ENCODE measurements around the gene ADD1.

ADD1 gene

DNA sequence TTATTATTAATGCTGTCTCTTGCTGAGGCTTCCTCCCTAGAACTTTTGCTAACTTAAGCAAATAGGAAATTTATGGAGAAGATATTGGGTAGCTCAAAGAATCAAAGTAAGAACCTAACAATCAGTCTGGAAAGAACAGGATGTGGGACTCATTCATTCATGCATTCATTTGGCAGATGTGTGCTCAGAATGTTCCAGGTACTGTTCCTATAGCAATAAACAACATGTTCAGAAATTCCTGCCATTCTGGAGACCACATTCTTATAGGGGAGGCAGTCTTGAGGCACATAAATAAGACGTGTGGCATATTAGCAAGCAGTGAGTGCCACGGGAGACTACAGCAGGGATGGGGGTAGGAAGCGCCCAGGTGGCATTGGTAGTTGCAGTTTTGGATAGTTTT lies 124.7 kb downstream of the ADD1 start:
- Histone ChIP-seq H3K27ac (ENCODE audit: low read depth, low read length) (no peak overlapping the region), H3K4me1 (ENCODE audit: insufficient read depth, low read length) (peaks cover 11% of the 10 kb centered on the region), H3K9ac (ENCODE audit: low read length) (no peak overlapping the region), H3K9me3 (ENCODE audit: low read length) (no peaks in the 10 kb centered on the region), H3K4me3 (ENCODE audit: low read depth in 1 of 2, low read length in 2 of 2) (no peak overlapping the region), H3K27me3 (ENCODE audit: control insufficient read depth in 1 of 2, insufficient read depth in 2 of 2, low read length in 2 of 2) (no peaks in the 10 kb centered on the region), H3K36me3 (ENCODE audit: insufficient read depth, low read length) (no peaks in the 10 kb centered on the region)

DNA sequence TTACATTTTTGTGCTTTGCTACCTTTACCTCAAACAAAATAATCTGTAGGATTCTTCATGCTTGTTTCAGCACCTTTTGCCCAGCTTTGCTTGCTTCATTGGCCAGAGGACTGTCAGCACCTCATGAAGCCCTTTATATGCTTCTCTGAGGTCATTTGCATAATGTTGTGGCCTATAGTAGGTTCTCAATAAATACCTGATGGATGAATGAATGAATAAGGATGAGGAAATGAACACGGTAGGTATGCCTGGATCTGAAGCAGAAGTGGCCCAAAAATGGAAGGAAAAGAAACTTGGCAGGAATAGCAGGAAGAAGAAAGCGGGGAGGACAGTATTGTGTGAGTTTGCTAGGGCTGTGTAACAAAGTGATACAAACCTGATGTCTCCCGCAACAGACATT lies 127.6 kb downstream of the ADD1 start:
- Histone ChIP-seq H3K4me1 (ENCODE audit: insufficient read depth, low read length) (no peaks in the 10 kb centered on the region), H3K27me3 (ENCODE audit: control insufficient read depth in 1 of 2, insufficient read depth in 2 of 2, low read length in 2 of 2) (no peaks in the 10 kb centered on the region), H3K4me3 (ENCODE audit: low read depth in 1 of 2, low read length in 2 of 2) (no peak overlapping the region), H3K36me3 (ENCODE audit: insufficient read depth, low read length) (no peaks in the 10 kb centered on the region), H3K27ac (ENCODE audit: low read depth, low read length) (no peak overlapping the region), H3K9me3 (ENCODE audit: low read length) (no peaks in the 10 kb centered on the region), H3K9ac (ENCODE audit: low read length) (no peak overlapping the region)

DNA sequence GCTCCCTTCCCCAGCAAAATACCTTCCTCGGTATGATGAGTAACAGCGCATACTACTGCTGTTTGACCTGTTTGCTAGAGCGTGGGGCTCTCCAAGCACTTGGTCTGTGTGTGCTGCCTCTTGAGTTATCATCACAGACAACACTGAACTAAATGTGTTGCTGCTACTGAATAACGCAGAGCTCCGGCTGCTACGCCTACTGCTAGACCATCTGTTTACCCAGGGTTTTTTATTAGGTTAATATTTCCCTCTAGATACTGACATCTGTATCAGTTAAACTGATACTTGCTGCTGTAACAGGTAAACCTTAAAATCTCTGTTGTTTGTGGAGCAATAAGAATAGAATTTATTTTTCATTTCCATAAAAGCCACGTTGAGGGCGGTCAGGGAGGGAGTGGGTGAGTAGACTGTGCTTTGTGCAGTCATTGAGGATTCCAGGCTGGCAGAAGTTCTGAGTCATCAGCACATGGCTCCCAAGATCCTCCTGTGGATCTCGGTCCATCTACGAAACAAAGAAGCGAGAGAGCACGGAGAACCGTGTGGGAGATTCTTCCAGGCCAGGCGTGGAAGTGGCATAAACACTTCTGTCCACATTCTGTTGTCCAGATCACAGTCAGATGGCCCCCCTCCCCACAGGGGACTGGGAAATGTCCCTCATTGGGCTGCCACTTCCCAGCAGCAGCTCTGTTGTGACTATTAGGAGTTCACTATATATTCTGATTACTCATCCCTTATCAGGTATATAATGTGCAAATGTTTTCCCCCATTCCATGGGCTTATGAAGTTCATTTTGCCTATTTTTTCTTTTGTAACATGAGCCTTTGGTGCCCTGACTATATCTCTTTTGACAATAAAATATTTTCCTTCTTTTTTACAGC lies 133.8 kb downstream of the ADD1 start:
- Histone ChIP-seq H3K4me3 (ENCODE audit: low read depth in 1 of 2, low read length in 2 of 2) (no peak overlapping the region), H3K9me3 (ENCODE audit: low read length) (no peaks in the 10 kb centered on the region), H3K36me3 (ENCODE audit: insufficient read depth, low read length) (no peaks in the 10 kb centered on the region), H3K27me3 (ENCODE audit: control insufficient read depth in 1 of 2, insufficient read depth in 2 of 2, low read length in 2 of 2) (no peaks in the 10 kb centered on the region), H3K4me1 (ENCODE audit: insufficient read depth, low read length) (no peaks in the 10 kb centered on the region), H3K27ac (ENCODE audit: low read depth, low read length) (no peak overlapping the region), H3K9ac (ENCODE audit: low read length) (no peak overlapping the region)
